ENCODE data around the gene HSD17B2.

Gene HSD17B2

GRCh38 chr16:82050506-82050905, 15.5 kb downstream of the HSD17B2 start:
- DNase-seq (ENCODE audit: low read depth in 2 of 2), result no peak

DNA sequence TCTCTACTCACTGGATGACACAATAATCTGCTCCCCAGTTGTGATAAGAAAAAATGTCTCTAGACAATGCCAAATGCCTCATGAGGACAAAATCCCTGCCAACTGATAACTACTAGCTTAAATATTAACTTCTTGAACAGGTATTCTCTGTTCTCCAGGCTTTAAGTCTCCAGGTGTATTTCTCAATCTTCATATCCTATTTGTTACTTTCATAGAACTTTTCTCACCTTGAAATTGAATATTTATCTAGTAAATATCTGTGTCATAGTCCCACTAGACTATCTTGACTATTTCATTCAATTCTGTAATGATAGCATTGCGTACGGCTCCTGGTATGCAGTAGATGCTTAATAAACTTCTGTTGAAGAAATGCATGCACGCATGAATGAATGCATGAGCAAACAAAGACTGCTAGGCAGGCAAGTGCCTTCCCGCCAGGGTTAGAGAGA, 15.9 kb downstream of the HSD17B2 start:
- DNase-seq (ENCODE audit: low read depth in 2 of 2), result no peak

GRCh38 chr16:82051656-82052055, 16.6 kb downstream of the HSD17B2 start:
- DNase-seq (ENCODE audit: low read depth in 2 of 2), result no peak

DNA sequence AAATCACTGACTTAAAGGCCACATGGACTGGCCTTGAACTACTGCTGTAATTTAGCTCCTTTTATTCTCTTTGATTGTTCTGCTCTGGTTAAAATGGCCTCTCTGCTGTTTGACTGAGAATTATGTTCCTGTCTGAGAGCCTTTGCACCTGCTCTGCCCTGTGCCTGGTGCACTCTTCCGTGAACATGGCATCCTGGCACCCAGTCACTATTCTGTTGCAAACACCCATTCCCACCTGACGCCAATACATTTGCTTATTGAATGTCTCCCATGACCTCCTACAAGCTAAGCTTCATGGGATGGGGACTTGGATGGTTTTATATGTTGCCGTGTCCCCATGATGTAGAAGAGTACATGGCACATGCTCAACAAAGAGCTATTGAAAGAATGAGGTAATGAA, 20.1 kb downstream of the HSD17B2 start:
- DNase-seq (ENCODE audit: low read depth in 2 of 2), result no peak

DNA sequence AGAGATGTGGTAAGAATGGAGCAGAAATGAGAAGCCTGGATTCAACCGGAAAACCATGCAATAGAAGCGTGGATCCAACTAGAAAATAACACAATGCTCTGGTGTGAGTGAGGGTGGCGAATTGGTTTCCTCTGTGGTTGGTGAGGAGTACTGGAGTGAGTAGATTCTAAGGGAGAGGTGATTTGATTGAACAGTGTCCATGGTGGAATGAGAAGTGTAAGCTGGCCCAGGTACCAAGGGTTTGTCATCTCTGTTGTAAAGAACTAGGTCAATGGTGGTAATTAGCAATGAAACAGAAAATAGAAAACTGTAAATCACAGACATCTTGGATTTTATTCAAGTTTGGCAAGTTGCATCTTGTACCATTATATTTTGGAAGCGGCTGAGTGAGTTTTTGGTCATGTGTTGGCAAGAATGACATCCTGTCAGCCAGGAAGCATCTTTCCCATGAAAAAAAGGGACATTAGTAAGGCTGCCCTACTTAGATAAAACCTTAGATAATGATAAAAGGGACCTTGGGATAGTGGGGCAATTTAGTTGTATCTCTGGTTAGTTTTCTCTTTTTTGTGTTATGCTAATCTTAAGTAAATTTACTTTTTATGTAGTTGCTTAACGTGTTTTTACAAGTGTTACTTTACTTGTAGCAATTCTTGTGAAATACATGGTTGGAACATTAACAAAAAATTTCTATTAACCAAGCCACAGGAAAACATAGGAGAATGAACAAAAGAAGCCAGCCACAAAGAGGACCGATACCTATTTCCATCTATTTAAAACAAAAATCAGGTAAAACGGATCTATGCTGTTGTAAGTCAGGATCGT, 20.9 kb downstream of the HSD17B2 start:
- no peak for DNase-seq (ENCODE audit: low read depth in 2 of 2)

- DNase-seq (ENCODE audit: low read depth in 2 of 2), result no peak
These were observed 21.5 kb downstream of the HSD17B2 start for GRCh38 chr16:82056550-82056896.

DNA sequence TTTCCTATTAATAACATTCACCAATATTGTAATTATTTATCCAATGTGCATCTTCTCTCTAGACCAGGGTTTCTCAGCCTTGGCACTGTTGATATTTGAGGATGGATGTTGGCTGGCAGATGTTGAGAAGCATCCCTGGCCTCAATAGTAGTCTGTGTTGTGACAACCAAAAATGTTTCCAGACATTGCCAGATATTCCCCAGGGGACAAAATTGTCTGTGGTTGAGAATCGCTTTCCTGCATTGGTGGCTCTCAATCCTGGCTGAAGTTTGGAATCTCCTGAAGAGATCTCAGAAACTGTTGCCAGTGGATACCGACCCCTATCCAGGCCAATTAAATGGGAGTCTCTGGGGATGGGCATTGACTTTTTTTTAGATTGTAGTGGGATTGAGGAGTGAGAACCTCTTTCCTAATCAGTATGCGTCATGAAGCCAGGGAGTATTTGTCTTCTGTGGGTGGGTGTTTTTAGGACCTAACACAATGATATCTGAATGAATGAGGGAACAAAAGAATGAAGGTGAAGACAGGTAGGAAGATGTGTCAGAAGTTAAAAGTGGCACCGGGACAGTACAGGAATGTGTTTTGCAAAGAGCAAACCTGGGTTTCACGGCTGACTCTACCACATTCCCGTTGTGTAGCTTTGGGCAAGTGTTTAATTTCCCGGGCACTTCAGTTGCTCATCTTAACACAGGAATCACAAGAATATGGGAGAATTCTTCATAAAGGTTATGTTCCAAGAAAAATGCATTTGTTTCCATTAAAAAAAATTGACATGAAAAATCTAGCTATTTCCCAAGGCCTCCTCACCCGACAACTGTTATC, 24.3 kb downstream of the HSD17B2 start:
- DNase-seq (ENCODE audit: low read depth in 2 of 2), result no peak

- DNase-seq (ENCODE audit: low read depth in 2 of 2), result no peak
These were observed 24.9 kb downstream of the HSD17B2 start for GRCh38 chr16:82059983-82060421.

GRCh38 chr16:82061861-82062525, 26.9 kb downstream of the HSD17B2 start:
- no peak for DNase-seq (ENCODE audit: low read depth in 2 of 2)

DNA sequence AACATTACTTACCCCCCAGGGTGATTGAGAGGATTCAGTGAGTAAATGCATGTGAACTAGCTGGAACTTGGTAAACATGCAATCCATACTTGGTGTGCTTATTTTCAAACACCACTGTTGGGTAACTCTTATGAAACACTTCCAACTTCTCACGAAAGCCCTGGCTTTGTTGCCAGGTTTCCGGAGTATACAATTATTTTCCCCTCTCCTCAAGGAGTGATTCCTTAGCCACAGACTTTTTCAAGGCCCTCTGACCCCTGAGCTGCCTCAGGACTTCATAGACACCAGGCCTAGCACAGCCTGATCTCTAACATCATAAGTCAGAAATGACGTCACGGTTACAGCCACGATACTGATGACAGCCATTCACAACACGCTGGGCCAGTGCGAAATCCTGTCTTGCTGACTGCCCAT, 27.6 kb downstream of the HSD17B2 start:
- no peak for DNase-seq (ENCODE audit: low read depth in 2 of 2)

- DNase-seq (ENCODE audit: low read depth in 2 of 2), result no peak
These were observed 28.5 kb downstream of the HSD17B2 start for GRCh38 chr16:82063456-82064082.

DNA sequence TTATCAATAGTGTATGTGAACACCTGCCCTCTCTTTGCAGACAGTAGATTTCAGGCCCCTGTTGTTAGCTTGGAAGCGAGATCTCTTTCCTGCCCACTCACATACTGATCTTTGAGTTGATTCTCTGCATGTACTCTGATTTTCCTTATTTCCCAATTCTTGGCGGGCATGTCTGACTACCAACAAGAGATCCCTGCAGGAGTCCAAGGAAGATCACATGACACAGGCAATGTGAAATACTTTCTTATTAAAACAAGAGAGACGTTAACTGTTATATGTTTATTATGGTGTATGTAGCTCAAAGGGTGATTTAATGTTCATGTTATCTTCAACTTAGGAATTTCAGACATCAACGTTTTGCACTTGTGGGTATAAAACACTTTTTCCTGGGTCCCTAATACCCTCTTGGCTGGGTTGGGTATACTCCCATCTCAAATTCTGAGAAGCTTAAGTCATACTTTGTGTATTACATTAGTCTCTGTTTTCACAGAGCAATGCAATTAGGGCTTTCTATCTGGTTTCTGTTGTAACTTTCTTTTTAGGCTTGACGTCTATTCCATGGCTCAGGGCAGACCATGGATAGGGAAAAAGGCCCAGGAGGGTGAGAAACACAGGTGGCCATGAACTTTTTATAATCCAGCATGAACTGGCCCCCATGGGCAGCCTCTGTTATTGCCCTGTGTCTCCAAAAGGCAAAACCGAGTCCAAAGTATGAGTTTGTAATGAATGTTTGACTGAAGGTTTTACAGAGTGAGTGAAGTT, 32.2 kb downstream of the HSD17B2 start:
- no peak for DNase-seq (ENCODE audit: low read depth in 2 of 2)

GRCh38 chr16:82067804-82068325, 32.8 kb downstream of the HSD17B2 start:
- no peak for DNase-seq (ENCODE audit: low read depth in 2 of 2)

DNA sequence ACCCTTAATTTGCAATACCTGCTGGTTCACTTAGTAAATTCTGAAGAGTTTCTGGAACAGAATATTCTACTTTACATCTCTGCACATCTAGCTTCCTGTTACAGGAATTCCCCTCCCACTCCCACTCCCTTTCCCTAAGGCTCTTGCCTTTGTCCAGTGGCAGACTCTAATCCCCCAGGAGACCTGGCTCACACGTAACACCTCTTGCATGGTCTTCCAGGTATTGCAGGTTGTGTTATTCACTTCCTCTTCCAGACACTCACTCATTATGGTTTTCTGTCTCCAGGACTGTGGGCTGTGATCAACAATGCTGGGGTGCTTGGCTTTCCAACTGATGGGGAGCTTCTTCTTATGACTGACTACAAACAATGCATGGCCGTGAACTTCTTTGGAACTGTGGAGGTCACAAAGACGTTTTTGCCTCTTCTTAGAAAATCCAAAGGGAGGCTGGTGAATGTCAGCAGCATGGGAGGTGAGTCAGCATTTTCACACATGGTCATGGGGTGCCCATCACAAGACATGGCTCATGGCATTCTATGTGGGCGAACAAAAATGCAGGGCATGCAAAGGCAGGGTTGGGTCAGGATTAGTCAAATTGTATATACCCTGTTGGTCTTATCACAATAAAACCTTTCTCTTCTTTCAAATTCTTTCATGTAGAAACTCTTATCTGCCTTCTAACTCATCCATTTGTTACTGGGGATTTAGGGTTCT, 35.8 kb downstream of the HSD17B2 start:
- no peak for DNase-seq (ENCODE audit: low read depth in 2 of 2)

DNA sequence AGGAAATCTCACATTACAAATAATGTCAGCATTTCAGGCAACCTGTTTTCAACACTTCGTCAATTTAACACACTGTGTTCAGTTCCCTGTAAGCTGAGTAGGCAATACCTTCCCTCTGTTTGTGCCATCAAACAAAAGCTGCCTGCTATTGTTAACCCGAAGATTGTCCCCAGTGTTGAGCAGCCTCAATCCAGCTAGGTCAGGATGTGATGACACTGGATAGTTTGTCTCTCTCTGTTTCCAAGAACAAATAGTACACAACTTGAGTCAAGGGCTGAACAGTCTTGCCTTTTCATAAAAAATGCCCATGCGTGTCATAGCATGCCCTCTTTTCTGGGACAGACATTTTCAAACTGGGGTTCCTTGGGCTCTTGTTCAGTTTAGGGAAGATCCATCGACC, 36.4 kb downstream of the HSD17B2 start:
- DNase-seq (ENCODE audit: low read depth in 2 of 2), result no peak

DNA sequence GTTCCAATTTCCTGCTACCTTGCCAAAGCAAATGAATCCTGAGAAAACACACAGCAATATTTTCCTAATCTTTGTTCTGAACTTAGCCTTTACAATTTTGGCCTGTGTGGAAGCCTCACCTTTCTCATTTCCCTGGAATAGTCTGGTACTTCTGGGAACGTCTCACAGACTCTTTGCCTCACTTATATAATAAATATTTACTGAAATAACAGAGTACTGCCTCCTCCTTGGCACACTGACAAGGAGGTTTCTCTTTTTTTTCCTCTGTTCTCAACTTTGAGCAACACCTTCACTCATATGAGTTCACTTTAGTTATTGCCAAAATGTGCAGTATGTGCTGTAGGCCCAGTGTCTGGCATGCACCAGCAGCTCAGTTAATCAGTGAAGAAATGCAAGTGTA, 37.3 kb downstream of the HSD17B2 start:
- DNase-seq (ENCODE audit: low read depth in 2 of 2), result no peak

DNA sequence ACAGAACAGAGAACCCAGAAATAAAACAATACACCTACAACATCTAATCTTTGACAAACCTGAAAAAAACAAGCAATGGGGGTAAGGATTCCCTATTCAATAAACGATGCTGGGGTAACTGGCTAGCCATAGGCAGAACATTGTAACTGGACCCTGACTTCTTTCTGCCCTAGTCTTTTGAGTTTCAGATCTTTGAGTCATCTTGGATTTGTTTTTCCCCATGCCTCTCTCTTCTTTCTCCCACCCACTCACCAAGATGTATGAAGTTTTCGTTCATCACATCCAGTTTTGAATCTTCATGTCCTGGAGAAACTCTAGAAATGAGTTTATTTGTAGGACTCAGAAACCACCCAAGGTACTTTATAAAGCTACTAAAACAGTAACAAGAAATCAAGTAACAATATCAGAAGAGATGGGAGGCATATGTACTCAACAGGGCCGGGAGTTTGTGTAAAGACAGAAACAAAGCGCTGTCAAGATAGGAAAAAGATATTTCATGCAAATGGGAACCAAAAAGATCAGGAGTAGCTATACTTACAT, 39.0 kb downstream of the HSD17B2 start:
- DNase-seq (ENCODE audit: low read depth in 2 of 2), result no peak

DNA sequence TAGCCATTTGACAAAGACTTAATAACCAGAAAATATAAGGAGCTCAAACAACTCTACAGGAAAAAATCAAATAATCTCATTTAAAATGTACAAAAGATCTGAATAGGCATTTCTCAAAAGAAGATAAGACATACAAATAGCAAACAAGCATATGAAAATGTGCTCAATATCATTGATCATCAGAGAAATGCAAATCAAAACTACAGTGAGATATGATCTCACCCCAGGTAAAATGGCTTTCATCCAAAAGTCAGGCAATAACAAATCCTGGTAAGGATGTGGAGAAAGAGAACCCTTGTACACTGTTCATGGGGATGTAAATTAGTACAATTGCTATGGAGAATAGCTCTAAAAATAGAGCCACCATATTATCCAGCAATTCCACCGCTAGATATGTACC, 43.1 kb downstream of the HSD17B2 start:
- DNase-seq (ENCODE audit: low read depth in 2 of 2), result no peak

GRCh38 chr16:82079892-82080291, 44.8 kb downstream of the HSD17B2 start:
- DNase-seq (ENCODE audit: low read depth in 2 of 2), result no peak

- DNase-seq (ENCODE audit: low read depth in 2 of 2), result no peak
These were observed 46.2 kb downstream of the HSD17B2 start for GRCh38 chr16:82081264-82081663.

Measured in stimulated activated CD8-positive, alpha-beta memory T cell treated with anti-CD3 and anti-CD28 coated beads, Interleukin-7, amount 100 ng/mL, for 4 hours (primary cell).